ENCODE measurements around the gene CCDC177. TPM values are rescaled to one million over a fixed set of nuclear protein-coding genes. Genes with fewer than 3 reads are reported as not detected.

The CCDC177 gene
- total RNA-seq: under 0.01 and 0.13 TPM in 2 replicates

GRCh38 chr14:69574263-69574953 is at the start of gene CCDC177:
Gene CCDC177 (minus strand): TSS chr14:69574871. CDS start chr14:69573622, 1,249 bp downstream.
- no peak for DNase-seq (ENCODE audit: low read depth)

GRCh38 chr14:69624136-69624535 is 49.5 kb upstream of the CCDC177 start:
- Histone ChIP-seq H3K27me3 (ENCODE audit: control insufficient read depth, insufficient read depth, low read length) (no peaks in the 10 kb centered on the region), H3K4me3 (ENCODE audit: low read depth, low read length) (no peak overlapping the region), H3K36me3 (ENCODE audit: control insufficient read depth, insufficient read depth, low read length) (no peaks in the 10 kb centered on the region)
- no peak for TF ChIP-seq CTCF (IDR thresholded peaks at IDR 0.05; ENCODE audit: insufficient read depth, low read length, poor library complexity, severe bottlenecking)
- no peak for DNase-seq (ENCODE audit: low read depth)

More at GRCh38 chr14:69574263-69574953, at the start of gene CCDC177:
- Histone ChIP-seq H3K27me3 (ENCODE audit: control insufficient read depth, insufficient read depth, low read length) (peaks cover 73% of the 10 kb centered on the region), H3K4me3 (ENCODE audit: low read depth, low read length) (no peak within 1 kb of the TSS), H3K36me3 (ENCODE audit: control insufficient read depth, insufficient read depth, low read length) (no peaks in the 10 kb centered on the region)
- TF ChIP-seq CTCF (IDR thresholded peaks at IDR 0.05; ENCODE audit: insufficient read depth, low read length, poor library complexity, severe bottlenecking): peak; percentile 96

GRCh38 chr14:69620981-69621380 is 46.3 kb upstream of the CCDC177 start:
- no peaks in the 10 kb centered on the region for H3K36me3 ChIP-seq (ENCODE audit: control insufficient read depth, insufficient read depth, low read length)
- TF ChIP-seq CTCF (IDR thresholded peaks at IDR 0.05; ENCODE audit: insufficient read depth, low read length, poor library complexity, severe bottlenecking): no peak
- DNase-seq (ENCODE audit: low read depth): no peak
- no peaks in the 10 kb centered on the region for H3K27me3 ChIP-seq (ENCODE audit: control insufficient read depth, insufficient read depth, low read length)
- no peak overlapping the region for H3K4me3 ChIP-seq (ENCODE audit: low read depth, low read length)

GRCh38 chr14:69620211-69620611 is 45.5 kb upstream of the CCDC177 start:
- TF ChIP-seq CTCF (IDR thresholded peaks at IDR 0.05; ENCODE audit: insufficient read depth, low read length, poor library complexity, severe bottlenecking): no peak
- no peak for DNase-seq (ENCODE audit: low read depth)
- no peaks in the 10 kb centered on the region for H3K27me3 ChIP-seq (ENCODE audit: control insufficient read depth, insufficient read depth, low read length)
- H3K36me3 ChIP-seq (ENCODE audit: control insufficient read depth, insufficient read depth, low read length): no peaks in the 10 kb centered on the region
- no peak overlapping the region for H3K4me3 ChIP-seq (ENCODE audit: low read depth, low read length)

GRCh38 chr14:69619012-69619411 is 44.3 kb upstream of the CCDC177 start:
- no peak for DNase-seq (ENCODE audit: low read depth)
- no peak for TF ChIP-seq CTCF (IDR thresholded peaks at IDR 0.05; ENCODE audit: insufficient read depth, low read length, poor library complexity, severe bottlenecking)
- H3K4me3 ChIP-seq (ENCODE audit: low read depth, low read length): no peak overlapping the region

GRCh38 chr14:69617796-69618195 is 43.1 kb upstream of the CCDC177 start:
- no peaks in the 10 kb centered on the region for H3K27me3 ChIP-seq (ENCODE audit: control insufficient read depth, insufficient read depth, low read length)
- H3K36me3 ChIP-seq (ENCODE audit: control insufficient read depth, insufficient read depth, low read length): no peaks in the 10 kb centered on the region
- no peak overlapping the region for H3K4me3 ChIP-seq (ENCODE audit: low read depth, low read length)
- no peak for DNase-seq (ENCODE audit: low read depth)
- no peak for TF ChIP-seq CTCF (IDR thresholded peaks at IDR 0.05; ENCODE audit: insufficient read depth, low read length, poor library complexity, severe bottlenecking)

More at GRCh38 chr14:69619012-69619411, 44.3 kb upstream of the CCDC177 start:
- Histone ChIP-seq H3K27me3 (ENCODE audit: control insufficient read depth, insufficient read depth, low read length) (no peaks in the 10 kb centered on the region), H3K36me3 (ENCODE audit: control insufficient read depth, insufficient read depth, low read length) (no peaks in the 10 kb centered on the region)
